Testis (tissue), 2 donors: ENCODE data around the gene CATSPER1.

Experiments used
- CTCF ChIP-seq, 3 experiments: fragments of 450-650 bp in 2 of 3; fragments of 200-600 bp in 1 of 3; sonication (generic) in 1 of 3; IDR thresholded peaks; one replicate each; pipeline ENCODE4 v1.5.1; 2016 to 2019; ENCODE audit warnings: antibody characterized with exemption in 3 of 3, mild to moderate bottlenecking in 2 of 3, moderate library complexity in 1 of 3
- POLR2A ChIP-seq: fragments of 450-650 bp; IDR thresholded peaks from one replicate; pipeline ENCODE4 v1.6.1; 2017; ENCODE audit warnings: antibody characterized with exemption, mild to moderate bottlenecking, moderate library complexity

- no peak for TF ChIP-seq CTCF (IDR thresholded peaks at IDR 0.05)
- no peak for TF ChIP-seq POLR2A
Observed at GRCh38 chr11:66066751-66067150, 40.5 kb upstream of the CATSPER1 start.
